Esophagus mucosa (tissue), 1 donor: ENCODE data around the gene PRDM15. TPM values are rescaled to one million over a fixed set of nuclear protein-coding genes. Genes with fewer than 3 reads are reported as not detected.
A peak's percentile ranks its signal among the peaks of the same experiment; 100 is the strongest.

Experiments used
- ATAC-seq: fragments of 200-7000 bp; cut with Tn5 transposase; one replicate; pipeline ENCODE4 v1.9.1; 2020
- total RNA-seq: library from RNA; stranded (reverse); gene quantifications from one replicate; pipeline ENCODE4 v1.2.4, GENCODE V29; 2023
- donor health status: DM: yes; HTN: yes; CAD: no.

The PRDM15 gene
- total RNA-seq, 1 donor from 2014 or later, result 5.5 TPM

DNA sequence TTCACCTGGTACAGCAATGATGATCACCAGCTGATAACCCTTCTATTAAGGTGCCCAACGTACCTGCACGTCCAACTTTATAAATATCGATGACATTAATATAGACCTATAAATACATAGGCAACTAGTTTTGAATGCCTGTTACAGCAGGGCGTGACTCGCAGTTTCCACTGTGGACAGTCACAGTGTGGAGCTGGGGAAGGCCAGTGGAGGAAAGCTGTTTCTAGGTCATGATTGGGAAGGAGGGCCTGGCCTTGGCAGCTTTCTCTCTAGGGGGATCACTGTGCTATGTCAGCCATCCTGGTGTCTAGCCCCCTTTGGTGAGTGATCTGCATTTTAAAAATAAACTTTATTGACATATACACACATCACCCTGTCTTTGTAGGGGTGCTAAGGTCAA lies 4.4 kb upstream of the PRDM15 start:
- no peak for ATAC-seq

DNA sequence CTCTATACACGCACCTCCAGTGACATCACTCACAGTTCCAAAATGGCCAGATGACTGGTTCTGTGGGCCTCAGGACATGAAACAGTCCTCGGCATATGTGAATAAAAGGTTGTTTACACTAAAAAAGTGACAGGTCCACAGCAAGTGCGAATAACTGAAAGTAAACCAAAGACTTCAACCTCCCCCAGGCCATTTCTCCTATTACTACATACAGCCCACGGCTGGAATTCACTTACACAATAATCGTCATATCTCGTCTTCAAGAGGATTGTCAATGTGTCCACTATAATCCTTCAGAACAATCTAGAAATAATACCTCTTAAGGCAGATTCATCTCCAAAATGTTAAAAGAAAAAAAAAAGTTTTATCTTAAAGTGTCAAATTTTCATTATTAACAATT lies 1.9 kb upstream of the PRDM15 start:
- no peak for ATAC-seq

GRCh38 chr21:41880153-41880552 lies 1.0 kb upstream of the PRDM15 start:
- no peak for ATAC-seq

DNA sequence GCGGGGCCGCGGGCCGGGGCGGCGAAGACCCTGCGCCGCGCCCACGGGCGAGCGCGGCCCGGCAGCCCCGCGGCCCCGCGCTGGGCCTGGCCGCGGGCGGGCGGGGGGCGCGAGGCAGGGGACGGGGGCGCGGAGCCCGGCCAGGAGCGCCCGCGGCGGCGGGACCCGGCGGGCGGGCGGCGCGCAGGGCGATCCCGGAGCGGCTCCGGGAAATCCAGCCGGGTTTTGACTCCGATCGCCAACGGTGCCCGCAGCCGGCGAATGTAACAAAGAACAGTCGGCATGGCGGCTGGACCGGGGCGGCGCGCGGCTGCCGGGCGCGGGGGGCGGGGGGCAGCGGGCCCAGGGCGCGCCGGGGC lies 334 bp downstream of the PRDM15 start:
- ATAC-seq, result peak; percentile 51

GRCh38 chr21:41877901-41878830 lies 978 bp downstream of the PRDM15 start:
- ATAC-seq, result peak; percentile 48

DNA sequence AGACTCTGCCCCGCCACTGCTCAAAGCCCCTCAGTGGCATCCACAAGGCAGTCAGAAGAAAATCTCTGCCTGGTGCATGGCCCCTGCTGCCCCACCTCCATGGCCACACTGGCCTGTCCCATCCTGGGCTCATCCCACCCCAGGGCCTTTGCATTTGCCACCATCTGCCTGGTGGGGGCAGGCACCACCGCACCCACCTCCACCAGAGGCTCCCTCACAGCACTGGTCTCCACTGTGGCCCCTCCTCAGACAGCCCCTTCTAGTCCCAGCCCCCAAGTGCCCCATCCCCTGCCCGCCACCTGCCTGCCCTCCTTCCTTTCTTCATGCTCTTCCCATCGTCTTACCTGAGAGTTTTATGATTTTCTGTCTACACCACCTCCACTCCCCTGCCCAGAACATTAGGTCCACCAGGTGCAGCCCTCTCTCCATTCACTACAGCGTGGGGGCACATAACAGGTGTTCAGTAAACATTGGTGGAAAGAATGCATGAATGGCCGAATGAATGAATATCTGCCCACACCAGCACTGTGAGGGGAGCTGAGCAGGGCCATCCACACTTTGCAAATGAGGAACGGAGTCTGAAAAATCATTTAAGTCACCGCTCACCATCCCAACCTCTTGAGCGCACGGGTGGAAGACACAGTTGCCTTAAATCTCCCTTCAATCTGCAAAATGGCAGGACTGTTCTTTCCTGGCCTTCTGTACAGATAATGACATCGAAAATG lies 2.1 kb downstream of the PRDM15 start:
- no peak for ATAC-seq

DNA sequence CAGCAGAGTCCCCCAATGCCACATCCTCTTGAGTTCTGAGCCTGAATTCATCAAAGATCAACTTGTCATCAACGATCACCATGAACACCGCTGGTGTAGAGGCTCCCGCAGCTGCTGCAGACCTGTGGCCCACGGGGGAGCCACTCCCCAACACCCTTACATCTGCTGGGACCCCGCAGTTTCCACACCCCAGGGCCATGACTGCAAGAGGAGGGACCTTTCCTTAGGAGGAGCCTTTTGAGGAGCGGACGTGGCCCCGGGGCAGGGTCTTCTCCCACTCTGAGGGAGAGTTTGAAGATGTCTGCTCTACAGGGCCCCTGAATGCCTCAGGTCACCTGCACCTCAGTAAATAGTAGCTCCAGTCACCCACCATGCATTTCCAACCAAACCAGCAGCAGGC lies 2.7 kb downstream of the PRDM15 start:
- no peak for ATAC-seq

DNA sequence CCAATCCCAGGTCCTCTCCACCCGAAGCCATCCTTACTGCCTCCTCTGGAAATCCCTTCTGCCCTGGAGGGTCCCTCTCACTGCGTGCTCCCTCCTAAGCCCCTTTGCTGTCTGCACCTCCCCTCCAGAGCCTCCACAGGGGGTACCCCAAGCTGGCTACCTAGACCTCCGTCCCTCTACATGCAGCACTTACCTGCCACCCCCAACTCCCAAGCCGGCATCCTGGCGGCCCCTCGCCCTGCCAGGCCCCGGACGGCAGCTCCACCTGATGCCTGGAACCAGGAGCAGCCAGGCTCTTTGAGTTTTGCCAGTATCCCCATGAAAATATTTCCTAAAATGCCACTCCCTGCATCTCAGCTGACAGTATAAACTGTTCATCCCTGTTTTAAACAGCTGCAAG lies 4.1 kb downstream of the PRDM15 start:
- ATAC-seq, result no peak

DNA sequence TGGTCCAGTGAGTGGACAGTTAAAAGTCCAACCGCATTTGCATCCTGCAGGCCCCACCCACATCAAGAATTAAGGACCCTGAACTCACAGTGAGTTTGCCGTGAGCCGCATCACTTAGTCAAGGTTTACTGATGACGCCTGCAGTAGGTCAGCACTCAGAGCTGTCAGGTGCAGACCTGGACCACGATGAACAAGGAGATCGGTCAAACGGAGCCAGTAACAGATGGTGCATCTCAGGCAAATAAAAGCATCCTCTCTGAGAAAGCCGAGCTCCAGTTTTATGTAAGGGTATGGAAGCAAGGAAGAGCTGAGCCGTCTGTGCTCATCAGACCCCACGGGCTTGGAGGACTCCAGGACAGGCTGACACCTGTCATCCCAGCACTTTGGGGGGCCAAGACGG lies 4.5 kb downstream of the PRDM15 start:
- ATAC-seq, result no peak

GRCh38 chr21:41873426-41873825 lies 5.7 kb downstream of the PRDM15 start:
- no peak for ATAC-seq

- ATAC-seq, result no peak
Measured at GRCh38 chr21:41873005-41873404, 6.1 kb downstream of the PRDM15 start.

- no peak for ATAC-seq
Measured at GRCh38 chr21:41871293-41872030, 7.7 kb downstream of the PRDM15 start.

GRCh38 chr21:41869771-41870170 lies 9.4 kb downstream of the PRDM15 start:
- ATAC-seq, result no peak

DNA sequence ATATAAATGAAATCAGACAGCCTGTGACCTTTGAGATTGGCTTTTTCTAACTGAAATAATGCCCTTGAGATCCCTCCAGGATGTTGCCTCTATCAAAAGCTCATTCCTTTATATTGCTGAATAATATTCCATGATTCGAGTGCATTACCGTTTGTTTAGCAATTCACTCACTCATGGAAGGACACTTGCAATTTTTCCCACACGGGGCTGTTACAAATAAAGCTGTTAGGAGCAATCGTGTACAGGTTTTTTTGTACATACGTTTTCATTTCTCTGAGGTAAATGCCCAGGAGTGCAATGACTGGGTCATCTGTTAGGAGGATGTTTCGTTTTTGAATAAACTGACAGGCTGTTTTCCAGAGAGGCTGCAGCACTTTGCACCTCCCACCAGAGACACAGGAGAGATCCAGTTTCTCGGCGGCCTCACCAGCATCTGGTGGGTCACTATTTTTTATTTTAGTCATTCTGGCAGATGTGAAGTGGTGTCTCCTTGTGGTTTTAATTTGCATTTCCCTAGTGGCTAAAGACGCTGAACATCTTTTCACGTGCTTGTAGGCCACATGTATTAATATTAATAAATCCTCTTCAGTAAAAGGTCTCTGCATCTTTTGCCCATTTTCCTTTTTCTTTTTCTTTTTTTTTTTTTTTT lies 11.0 kb downstream of the PRDM15 start:
- ATAC-seq, result no peak

DNA sequence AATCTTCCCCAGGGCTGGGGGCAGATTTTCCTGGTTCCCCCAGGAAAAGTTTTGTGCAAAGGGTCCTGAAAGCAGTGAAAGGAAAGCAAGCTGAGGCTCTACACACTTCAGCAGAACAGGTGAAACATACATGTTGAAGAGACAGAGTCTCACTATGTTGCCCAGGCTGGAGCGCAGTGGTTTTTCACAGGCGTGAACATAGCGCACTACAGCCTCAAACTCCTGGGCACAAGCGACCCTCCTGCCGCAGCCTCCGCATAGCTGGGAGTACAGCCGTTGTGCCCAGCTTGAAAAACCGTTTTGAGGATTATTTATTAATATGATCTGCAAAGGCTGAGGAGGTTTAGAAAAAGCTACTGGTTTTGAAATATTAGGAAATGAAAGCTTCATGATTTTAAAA lies 11.8 kb downstream of the PRDM15 start:
- no peak for ATAC-seq

- no peak for ATAC-seq
Measured at GRCh38 chr21:41866274-41866809, 12.8 kb downstream of the PRDM15 start.

GRCh38 chr21:41865002-41865777 lies 14.0 kb downstream of the PRDM15 start:
- peak; percentile 38 for ATAC-seq

DNA sequence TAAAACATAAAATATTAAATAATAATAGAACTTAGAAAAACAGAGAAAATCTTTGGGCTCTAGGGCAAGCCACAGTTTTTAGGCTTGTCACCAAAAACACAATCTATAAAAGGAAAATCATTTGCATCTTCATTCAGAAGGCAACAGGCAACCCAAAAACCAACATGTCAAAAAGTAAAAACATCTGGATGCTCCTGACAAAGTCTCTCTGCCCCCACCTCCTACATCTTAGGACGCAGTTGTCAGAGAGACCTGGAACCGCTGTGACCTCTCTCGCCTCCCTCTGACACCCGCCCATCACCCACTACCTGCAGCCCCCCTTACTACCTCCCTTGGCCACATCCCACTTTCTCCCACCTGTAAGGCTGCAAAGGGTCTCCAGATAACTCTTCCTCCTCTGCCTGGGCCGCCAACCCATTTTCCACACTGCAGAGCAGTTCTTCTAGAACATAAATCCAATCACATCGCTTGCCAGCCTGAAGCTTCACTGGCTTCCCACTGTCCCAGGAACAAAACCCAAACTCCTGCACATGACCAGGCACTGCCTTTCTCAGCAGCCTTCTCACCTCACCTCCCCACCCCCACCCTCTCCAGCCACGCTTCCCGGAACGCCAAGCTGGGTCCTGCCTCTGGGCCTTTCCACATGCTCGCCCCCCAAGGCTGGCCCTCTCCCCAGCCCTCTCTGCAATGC lies 14.7 kb downstream of the PRDM15 start:
- no peak for ATAC-seq

DNA sequence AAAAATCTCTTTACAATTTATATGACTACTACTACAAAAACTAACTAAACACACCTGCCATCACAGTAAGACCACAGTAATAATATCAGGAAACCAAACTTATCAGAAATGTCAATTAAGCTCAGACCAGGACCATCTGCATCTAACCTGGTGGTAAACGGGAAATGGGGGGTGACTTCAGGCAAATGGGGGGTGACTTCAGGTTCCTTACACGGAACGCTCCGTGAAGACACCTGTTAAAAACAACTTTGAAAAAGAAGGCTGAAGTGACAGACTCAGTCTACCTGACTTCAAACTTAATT lies 15.8 kb downstream of the PRDM15 start:
- no peak for ATAC-seq

- ATAC-seq, result no peak
Measured at GRCh38 chr21:41861987-41862386, 17.2 kb downstream of the PRDM15 start.

DNA sequence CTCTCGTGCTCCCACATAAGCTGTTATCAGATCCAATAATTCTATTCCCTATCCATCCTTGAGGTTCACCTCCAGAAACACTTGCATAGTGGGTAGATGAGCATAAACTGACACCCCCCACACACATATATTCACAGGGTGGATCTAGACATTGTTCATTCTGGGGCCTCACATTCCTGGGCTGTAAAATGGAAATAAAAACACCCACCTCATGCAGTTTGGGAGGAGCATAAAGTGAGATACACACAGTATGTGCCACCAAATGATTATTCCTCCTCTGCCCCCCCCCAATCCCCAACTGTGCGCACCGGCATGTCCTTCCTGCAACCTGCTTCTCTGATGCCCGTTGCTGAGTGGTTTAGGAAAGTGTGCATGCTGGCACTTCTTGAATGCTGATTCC lies 17.9 kb downstream of the PRDM15 start:
- ATAC-seq, result no peak
